ENCODE data around the gene SINHCAF. TPM values are rescaled to one million over a fixed set of nuclear protein-coding genes. Genes with fewer than 3 reads are reported as not detected.
A peak's percentile ranks its signal among the peaks of the same experiment; 100 is the strongest.

The SINHCAF gene
- total and polyA plus RNA-seq, 9 of the 15 experiments (the other 6 are each of a cell fraction or from before 2014, with no cell fraction given), result 73.2 to 185 (median 110) TPM

DNA sequence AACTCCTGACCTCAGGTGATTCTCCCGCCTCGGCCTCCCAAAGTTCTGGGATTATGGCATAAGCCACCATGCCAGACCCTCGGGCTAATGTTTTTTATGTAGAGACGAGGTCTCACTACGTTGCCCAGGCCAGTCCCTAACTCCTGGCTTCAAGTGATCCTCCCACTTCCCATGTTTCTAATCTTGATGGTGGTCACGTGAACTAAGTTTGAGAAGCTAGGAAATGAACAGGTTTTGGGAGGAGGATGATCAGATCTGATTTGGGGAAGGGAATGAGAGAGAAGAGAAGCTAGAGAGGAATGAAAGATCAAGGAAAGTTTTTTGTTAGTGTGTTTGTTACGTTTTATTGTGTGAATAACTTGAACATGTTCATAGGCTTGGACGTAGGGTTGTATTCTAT lies 17.2 kb upstream of the SINHCAF start:
- H3K9me3 ChIP-seq (replicated peaks; ENCODE audit: control insufficient read depth, insufficient read depth, low read depth, low read length), result no peaks in the 10 kb centered on the region
- BruUV-seq (replicated peaks), result no TSS peak
- intact Hi-C loops (cut with micrococcal nuclease) (no loop called here), in situ Hi-C loops (cut with MboI) (no loop called here)
- no peak overlapping the region for H3K4me3 ChIP-seq
- ATAC-seq (no peak), FAIRE-seq (no peak), DNase-seq (ENCODE audit: extremely low read depth in 1 of 4, low spot score in 3 of 4) (no peak)
- H3K9me1 ChIP-seq (ENCODE audit: control insufficient read depth, insufficient read depth, low read length), result no peaks in the 10 kb centered on the region
- ChIA-PET POLR2A (interaction anchor here (0.9 kb wide), 1 partner anchor 12 kb away, joined by 3 read pairs; no protein-coding TSS in a partner anchor), CTCF (ENCODE audit: low intra/inter-chr PET ratio) (no interaction called here)
- TF ChIP-seq POLR2H (tag; IDR thresholded peaks at IDR 0.05; ENCODE audit: low read depth), result no peak
- 0 out of 2 replicates have a peak, but pooled peaks have one; percentile 11 for TF ChIP-seq SPI1 (IDR thresholded peaks at IDR 0.05; ENCODE audit: borderline replicate concordance, low read depth, low read length)
- no peak for TF ChIP-seq SAFB2 (IDR thresholded peaks at IDR 0.05; ENCODE audit: borderline replicate concordance, low read depth, low read length, severe bottlenecking)
- TF ChIP-seq RAD51 (IDR thresholded peaks at IDR 0.05; ENCODE audit: borderline replicate concordance, low read depth), result peak; percentile 59
- no peak for TF ChIP-seq ZSCAN32 (CRISPR knock-in tag; IDR thresholded peaks at IDR 0.05)
- TF ChIP-seq USF2 (CRISPR knock-in tag; IDR thresholded peaks at IDR 0.05), result peak; percentile 73
- TF ChIP-seq TFE3 (CRISPR knock-in tag; IDR thresholded peaks at IDR 0.05), result peak; percentile 52
- TF ChIP-seq BHLHE40 (IDR thresholded peaks at IDR 0.05; ENCODE audit: low read length), result peak; percentile 66
- TF ChIP-seq HNRNPUL1 (IDR thresholded peaks at IDR 0.05; ENCODE audit: low read length), result no peak
- no peak for TF ChIP-seq KDM5B (IDR thresholded peaks at IDR 0.05; ENCODE audit: insufficient replicate concordance, low read depth, low read length)
- no peak for TF ChIP-seq STAT5A (IDR thresholded peaks at IDR 0.05; ENCODE audit: borderline replicate concordance, low read length)
- TF ChIP-seq RCOR1 (IDR thresholded peaks at IDR 0.05; ENCODE audit: borderline replicate concordance in 1 of 2, low read depth in 2 of 2, low read length in 2 of 2), result no peak
- no peaks in the 10 kb centered on the region for H4K20me1 ChIP-seq (replicated peaks; ENCODE audit: control insufficient read depth, insufficient read depth, low read length)
- no peaks in the 10 kb centered on the region; a peak in 1 of 5 replicates for H3K4me1 ChIP-seq (replicated peaks in 1 of 2; ENCODE audit: control insufficient read depth in 2 of 2, insufficient read depth in 2 of 2, low read length in 2 of 2)
- no peak overlapping the region for H3K9ac ChIP-seq (ENCODE audit: insufficient read depth in 1 of 2, low read depth in 2 of 2, low read length in 2 of 2)
- H3K27me3 ChIP-seq (ENCODE audit: control insufficient read depth in 2 of 2, insufficient read depth in 2 of 2, low read length in 2 of 2), result peaks cover 17 to 33% of the 10 kb centered on the region in 2 experiments
- H3K4me2 ChIP-seq (ENCODE audit: insufficient read depth, low read length), result no peak overlapping the region
- H3K79me2 ChIP-seq (ENCODE audit: control insufficient read depth, insufficient read depth, low read length), result no peaks in the 10 kb centered on the region
- H3K27ac ChIP-seq (ENCODE audit: extremely low read depth, low read depth, low read length), result no peak overlapping the region
- H3K36me3 ChIP-seq (ENCODE audit: control insufficient read depth, insufficient read depth, low read length), result no peaks in the 10 kb centered on the region
- WGBS (ENCODE audit: insufficient coverage, low coverage, missing lambda C conversion rate), result 8% methylated on average over 8 of the region's 8 CpGs
- H2AFZ ChIP-seq (ENCODE audit: low read depth, low read length), result no peak overlapping the region

Data from K562 (cell line).